Measurements from ENCODE around the gene NHEJ1. TPM values are rescaled to one million over a fixed set of nuclear protein-coding genes. Genes with fewer than 3 reads are reported as not detected.

The NHEJ1 gene
- total and polyA plus RNA-seq, 2 of the 13 experiments (the other 11 are each of a cell fraction or from before 2014, with no cell fraction given) = 30.0 to 30.7 TPM

DNA sequence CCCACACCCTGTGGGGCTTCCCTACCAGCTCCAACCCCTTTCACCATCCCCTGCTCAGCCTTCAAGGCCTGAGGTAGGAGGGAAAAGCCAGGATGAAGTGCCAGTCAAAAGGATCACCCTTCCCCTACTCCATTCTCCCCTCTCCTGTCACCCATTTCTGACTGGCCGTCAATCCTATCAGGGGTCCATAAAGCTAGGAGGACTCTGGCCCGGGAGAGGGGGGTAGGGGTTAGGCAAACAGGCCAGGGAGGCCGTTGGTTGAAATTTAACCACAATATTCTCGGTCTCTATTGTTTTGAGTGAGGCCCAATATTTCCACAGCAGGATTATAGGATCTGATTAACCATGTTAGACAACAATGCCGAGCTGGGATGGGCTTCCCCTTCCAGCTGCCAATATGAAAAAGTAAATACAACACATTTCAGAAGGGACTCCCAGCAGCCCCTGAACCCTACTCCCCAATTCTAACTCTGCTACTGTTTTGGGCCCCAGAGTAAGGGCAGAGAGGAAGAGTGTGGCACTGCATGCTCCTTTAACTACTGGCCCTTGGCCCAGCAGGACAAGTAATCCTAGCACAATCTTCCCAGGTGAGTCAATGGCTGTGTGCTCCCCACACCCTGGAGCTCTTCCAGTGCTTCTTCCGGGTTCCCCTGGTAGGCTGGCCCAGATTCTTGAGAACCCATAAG is 89.3 kb downstream of the NHEJ1 start (continued):
- TF ChIP-seq, protein P1, sequence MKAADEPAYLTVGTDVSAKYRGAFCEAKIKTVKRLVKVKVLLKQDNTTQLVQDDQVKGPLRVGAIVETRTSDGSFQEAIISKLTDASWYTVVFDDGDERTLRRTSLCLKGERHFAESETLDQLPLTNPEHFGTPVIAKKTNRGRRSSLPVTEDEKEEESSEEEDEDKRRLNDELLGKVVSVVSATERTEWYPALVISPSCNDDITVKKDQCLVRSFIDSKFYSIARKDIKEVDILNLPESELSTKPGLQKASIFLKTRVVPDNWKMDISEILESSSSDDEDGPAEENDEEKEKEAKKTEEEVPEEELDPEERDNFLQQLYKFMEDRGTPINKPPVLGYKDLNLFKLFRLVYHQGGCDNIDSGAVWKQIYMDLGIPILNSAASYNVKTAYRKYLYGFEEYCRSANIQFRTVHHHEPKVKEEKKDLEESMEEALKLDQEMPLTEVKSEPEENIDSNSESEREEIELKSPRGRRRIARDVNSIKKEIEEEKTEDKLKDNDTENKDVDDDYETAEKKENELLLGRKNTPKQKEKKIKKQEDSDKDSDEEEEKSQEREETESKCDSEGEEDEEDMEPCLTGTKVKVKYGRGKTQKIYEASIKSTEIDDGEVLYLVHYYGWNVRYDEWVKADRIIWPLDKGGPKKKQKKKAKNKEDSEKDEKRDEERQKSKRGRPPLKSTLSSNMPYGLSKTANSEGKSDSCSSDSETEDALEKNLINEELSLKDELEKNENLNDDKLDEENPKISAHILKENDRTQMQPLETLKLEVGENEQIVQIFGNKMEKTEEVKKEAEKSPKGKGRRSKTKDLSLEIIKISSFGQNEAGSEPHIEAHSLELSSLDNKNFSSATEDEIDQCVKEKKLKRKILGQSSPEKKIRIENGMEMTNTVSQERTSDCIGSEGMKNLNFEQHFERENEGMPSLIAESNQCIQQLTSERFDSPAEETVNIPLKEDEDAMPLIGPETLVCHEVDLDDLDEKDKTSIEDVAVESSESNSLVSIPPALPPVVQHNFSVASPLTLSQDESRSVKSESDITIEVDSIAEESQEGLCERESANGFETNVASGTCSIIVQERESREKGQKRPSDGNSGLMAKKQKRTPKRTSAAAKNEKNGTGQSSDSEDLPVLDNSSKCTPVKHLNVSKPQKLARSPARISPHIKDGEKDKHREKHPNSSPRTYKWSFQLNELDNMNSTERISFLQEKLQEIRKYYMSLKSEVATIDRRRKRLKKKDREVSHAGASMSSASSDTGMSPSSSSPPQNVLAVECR (CRISPR knock-in tag; IDR thresholded peaks at IDR 0.05; ENCODE audit: borderline replicate concordance) = peak; percentile 45; the same call in 1 of the 2 replicates
- peak; percentile 51; the same call in 1 of the 2 replicates for TF ChIP-seq MIER2 (CRISPR knock-in tag; IDR thresholded peaks at IDR 0.05)
- TF ChIP-seq, protein P2, sequence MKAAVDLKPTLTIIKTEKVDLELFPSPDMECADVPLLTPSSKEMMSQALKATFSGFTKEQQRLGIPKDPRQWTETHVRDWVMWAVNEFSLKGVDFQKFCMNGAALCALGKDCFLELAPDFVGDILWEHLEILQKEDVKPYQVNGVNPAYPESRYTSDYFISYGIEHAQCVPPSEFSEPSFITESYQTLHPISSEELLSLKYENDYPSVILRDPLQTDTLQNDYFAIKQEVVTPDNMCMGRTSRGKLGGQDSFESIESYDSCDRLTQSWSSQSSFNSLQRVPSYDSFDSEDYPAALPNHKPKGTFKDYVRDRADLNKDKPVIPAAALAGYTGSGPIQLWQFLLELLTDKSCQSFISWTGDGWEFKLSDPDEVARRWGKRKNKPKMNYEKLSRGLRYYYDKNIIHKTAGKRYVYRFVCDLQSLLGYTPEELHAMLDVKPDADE (CRISPR knock-in tag; IDR thresholded peaks at IDR 0.05) = no peak
- TF ChIP-seq HHEX (CRISPR knock-in tag; IDR thresholded peaks at IDR 0.05) = peak; percentile 98
- peak; percentile 43; the same call in 1 of the 2 replicates for TF ChIP-seq TOPORS (CRISPR knock-in tag; IDR thresholded peaks at IDR 0.05)
- TF ChIP-seq NFE2L1 (CRISPR knock-in tag; IDR thresholded peaks at IDR 0.05; ENCODE audit: borderline replicate concordance) = no peak
- TF ChIP-seq SP140L (CRISPR knock-in tag; IDR thresholded peaks at IDR 0.05; ENCODE audit: borderline replicate concordance) = 0 out of 2 replicates have a peak, but pooled peaks have one; percentile 54
- no peak for TF ChIP-seq FOXA1 (IDR thresholded peaks at IDR 0.05)
- peak; percentile 81 for TF ChIP-seq FOXA1 (CRISPR knock-in tag; IDR thresholded peaks at IDR 0.05)
- TF ChIP-seq HNF4G (IDR thresholded peaks at IDR 0.05; ENCODE audit: borderline replicate concordance, low read depth, low read length) = peak; percentile 89
- peak; percentile 83; the same call in 1 of the 2 replicates for TF ChIP-seq HNF4G (CRISPR knock-in tag; IDR thresholded peaks at IDR 0.05; ENCODE audit: borderline replicate concordance, low read depth)
- TF ChIP-seq, protein P3, sequence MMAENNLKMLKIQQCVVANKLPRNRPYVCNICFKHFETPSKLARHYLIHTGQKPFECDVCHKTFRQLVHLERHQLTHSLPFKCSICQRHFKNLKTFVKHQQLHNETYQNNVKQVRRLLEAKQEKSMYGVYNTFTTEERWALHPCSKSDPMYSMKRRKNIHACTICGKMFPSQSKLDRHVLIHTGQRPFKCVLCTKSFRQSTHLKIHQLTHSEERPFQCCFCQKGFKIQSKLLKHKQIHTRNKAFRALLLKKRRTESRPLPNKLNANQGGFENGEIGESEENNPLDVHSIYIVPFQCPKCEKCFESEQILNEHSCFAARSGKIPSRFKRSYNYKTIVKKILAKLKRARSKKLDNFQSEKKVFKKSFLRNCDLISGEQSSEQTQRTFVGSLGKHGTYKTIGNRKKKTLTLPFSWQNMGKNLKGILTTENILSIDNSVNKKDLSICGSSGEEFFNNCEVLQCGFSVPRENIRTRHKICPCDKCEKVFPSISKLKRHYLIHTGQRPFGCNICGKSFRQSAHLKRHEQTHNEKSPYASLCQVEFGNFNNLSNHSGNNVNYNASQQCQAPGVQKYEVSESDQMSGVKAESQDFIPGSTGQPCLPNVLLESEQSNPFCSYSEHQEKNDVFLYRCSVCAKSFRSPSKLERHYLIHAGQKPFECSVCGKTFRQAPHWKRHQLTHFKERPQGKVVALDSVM (CRISPR knock-in tag; IDR thresholded peaks at IDR 0.05) = 0 out of 2 replicates have a peak, but pooled peaks have one; percentile 36
- TF ChIP-seq ZSCAN20 (CRISPR knock-in tag; IDR thresholded peaks at IDR 0.05; ENCODE audit: borderline replicate concordance) = no peak
- 0 out of 2 replicates have a peak, but pooled peaks have one; percentile 52 for TF ChIP-seq ZNF670 (CRISPR knock-in tag; IDR thresholded peaks at IDR 0.05; ENCODE audit: borderline replicate concordance)
- no peak for TF ChIP-seq PAWR (CRISPR knock-in tag; IDR thresholded peaks at IDR 0.05; ENCODE audit: borderline replicate concordance)
- TF ChIP-seq EZH2 (conservative IDR thresholded peaks at IDR 0.05; ENCODE audit: low read depth, low read length) = no peak
- peak; percentile 43; the same call in 1 of the 2 replicates for TF ChIP-seq KMT2B (CRISPR knock-in tag; IDR thresholded peaks at IDR 0.05)

Data from HepG2 (cell line).